SK-N-SH (cell line): ENCODE measurements around the gene C17orf50. TPM values are rescaled to one million over a fixed set of nuclear protein-coding genes. Genes with fewer than 3 reads are reported as not detected.

ENCODE experiments used
- polyA plus RNA-seq, 3 experiments: library from polyadenylated mRNA; depleted of rRNA; stranded (reverse); fragments of >200 nt; gene quantifications; 2 replicates each; pipeline ENCODE4 v1.2.3, GENCODE V29; 2012

C17orf50 gene
- polyA plus RNA-seq, 1 of the 3 experiments (the other 2 are of a cell fraction), result 0.05 TPM

Other genes starting within 250 kb of the C17orf50 start
- gene SLFN12L, start 223.2 kb upstream of the C17orf50 start, polyA plus RNA-seq (2012; rRNA removed), result not detected in 2 replicates
- not detected in 2 replicates for gene SLFN14, start 200.1 kb upstream of the C17orf50 start, polyA plus RNA-seq (2012; rRNA removed)
- 4.3 and 5.4 TPM in 2 replicates for gene PEX12, start 182.3 kb upstream of the C17orf50 start, polyA plus RNA-seq (2012; rRNA removed)
- gene AP2B1, start 173.6 kb upstream of the C17orf50 start, polyA plus RNA-seq (2012; rRNA removed), result 97.8 and 135 TPM in 2 replicates
- 4.2 and 4.3 TPM in 2 replicates for gene RASL10B, start 29.2 kb upstream of the C17orf50 start, polyA plus RNA-seq (2012; rRNA removed)
- gene GAS2L2, start 7.6 kb upstream of the C17orf50 start, polyA plus RNA-seq (2012; rRNA removed), result 0.02 TPM in 1 of 2 replicates, not detected in the other
- gene MMP28, start 34.8 kb downstream of the C17orf50 start, polyA plus RNA-seq (2012; rRNA removed), result 0.23 and 0.33 TPM in 2 replicates
- 67.5 and 78.0 TPM in 2 replicates for gene TAF15, start 48.6 kb downstream of the C17orf50 start, polyA plus RNA-seq (2012; rRNA removed)
- not detected in 2 replicates for gene HEATR9, start 108.0 kb downstream of the C17orf50 start, polyA plus RNA-seq (2012; rRNA removed)
- gene CCL5, start 119.5 kb downstream of the C17orf50 start, polyA plus RNA-seq (2012; rRNA removed), result 0.23 and 0.57 TPM in 2 replicates
- 1.8 and 2.5 TPM in 2 replicates for gene RDM1, start 169.9 kb downstream of the C17orf50 start, polyA plus RNA-seq (2012; rRNA removed)
- not detected in 2 replicates for gene LYZL6, start 182.8 kb downstream of the C17orf50 start, polyA plus RNA-seq (2012; rRNA removed)
- not detected in 2 replicates for gene CCL16, start 220.6 kb downstream of the C17orf50 start, polyA plus RNA-seq (2012; rRNA removed)
- gene CCL14, start 225.8 kb downstream of the C17orf50 start, polyA plus RNA-seq (2012; rRNA removed), result not detected in 2 replicates
- not detected in 2 replicates for gene CCL15, start 240.7 kb downstream of the C17orf50 start, polyA plus RNA-seq (2012; rRNA removed)